Measurements from ENCODE around the gene HIVEP3. TPM values are rescaled to one million over a fixed set of nuclear protein-coding genes. Genes with fewer than 3 reads are reported as not detected.

HIVEP3 gene
- total RNA-seq, 2 donors from 2014 or later = 8.0 to 27.6 TPM

DNA sequence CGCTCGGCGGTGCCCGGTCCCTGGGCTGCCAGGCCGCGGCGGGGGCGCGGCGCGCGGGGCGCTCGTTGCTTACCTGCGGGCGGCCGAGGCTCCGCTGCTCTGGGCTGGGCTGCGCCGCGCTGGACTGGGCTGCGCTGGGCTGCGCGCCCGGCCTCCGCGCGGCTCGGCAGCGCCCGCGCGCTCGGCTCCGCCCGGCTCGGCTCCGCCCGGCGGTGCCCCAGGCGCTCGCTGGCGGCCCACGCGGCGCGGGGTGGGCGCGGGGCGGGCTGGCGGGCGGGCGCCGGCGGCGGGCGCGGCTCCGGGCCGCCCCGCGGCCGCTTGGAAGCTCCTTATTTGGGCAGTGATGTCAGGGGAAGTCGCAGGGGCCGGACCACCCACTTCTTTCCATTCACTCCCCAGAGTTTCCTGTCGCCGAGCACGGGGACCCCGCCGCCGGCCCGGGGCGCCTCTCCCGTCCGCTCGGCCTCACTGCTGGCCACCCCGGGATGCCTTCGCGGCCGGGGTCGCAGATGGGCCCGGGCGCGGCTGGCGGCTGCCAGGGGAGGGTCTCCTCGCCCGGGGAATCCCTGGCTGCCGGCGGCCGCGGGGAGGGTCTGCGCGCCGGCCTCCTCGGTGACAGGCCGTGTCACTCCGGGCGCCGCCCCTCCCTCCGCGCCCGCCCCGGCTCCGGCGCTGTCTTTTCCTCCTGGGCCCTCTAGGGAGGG, 256.5 kb downstream of the HIVEP3 start:
- Mint-ChIP-seq H3K4me3 (peak overlapping the region; percentile 76), H3K36me3 (ENCODE audit: low read depth) (peaks cover 45% of the 10 kb centered on the region), H3K27me3 (no peaks in the 10 kb centered on the region), H3K27ac (no peak overlapping the region), H3K4me1 (peaks cover 55% of the 10 kb centered on the region), H3K9me3 (no peaks in the 10 kb centered on the region)
- ATAC-seq (replicated peaks) = peak; percentile 83

DNA sequence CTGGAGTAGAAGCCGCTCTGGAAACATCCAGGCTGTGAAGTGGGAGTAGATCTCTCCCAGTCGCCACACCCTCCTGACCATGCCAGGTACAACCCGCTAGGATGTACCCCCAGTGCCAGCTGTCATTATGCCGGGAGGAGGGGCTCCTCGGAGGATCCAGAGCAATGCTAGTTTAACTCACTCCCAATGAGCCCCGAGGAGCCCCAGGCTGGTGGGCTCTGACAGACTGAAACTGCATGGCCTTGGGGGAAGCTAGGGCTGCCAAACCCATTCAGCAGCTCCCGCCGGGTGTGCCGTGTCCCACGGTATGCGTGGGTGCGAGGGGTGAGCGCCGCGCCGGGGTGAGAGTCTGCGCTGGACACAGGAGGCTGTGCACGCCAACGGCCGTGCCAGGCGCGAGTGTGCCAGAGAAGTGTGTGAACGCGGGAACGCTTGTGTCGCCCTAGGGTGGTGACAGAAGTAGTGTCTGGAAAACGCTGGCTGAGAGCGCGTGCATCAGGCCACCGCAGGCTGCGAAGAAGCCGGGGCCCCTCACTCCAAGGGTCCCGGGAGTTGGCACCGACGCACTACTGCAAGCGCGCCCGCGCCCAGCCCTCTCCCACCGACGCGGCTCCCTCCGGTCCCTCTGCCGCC, 257.2 kb downstream of the HIVEP3 start:
- ATAC-seq (replicated peaks) = peak; percentile 14
- peak overlapping the region; percentile 76 for H3K4me3 Mint-ChIP-seq
- H3K36me3 Mint-ChIP-seq (ENCODE audit: low read depth) = peaks cover 52% of the 10 kb centered on the region
- H3K27me3 Mint-ChIP-seq = no peaks in the 10 kb centered on the region
- peak overlapping the region; percentile 89 for H3K27ac Mint-ChIP-seq
- H3K4me1 Mint-ChIP-seq = peaks cover 54% of the 10 kb centered on the region
- H3K9me3 Mint-ChIP-seq = no peaks in the 10 kb centered on the region

DNA sequence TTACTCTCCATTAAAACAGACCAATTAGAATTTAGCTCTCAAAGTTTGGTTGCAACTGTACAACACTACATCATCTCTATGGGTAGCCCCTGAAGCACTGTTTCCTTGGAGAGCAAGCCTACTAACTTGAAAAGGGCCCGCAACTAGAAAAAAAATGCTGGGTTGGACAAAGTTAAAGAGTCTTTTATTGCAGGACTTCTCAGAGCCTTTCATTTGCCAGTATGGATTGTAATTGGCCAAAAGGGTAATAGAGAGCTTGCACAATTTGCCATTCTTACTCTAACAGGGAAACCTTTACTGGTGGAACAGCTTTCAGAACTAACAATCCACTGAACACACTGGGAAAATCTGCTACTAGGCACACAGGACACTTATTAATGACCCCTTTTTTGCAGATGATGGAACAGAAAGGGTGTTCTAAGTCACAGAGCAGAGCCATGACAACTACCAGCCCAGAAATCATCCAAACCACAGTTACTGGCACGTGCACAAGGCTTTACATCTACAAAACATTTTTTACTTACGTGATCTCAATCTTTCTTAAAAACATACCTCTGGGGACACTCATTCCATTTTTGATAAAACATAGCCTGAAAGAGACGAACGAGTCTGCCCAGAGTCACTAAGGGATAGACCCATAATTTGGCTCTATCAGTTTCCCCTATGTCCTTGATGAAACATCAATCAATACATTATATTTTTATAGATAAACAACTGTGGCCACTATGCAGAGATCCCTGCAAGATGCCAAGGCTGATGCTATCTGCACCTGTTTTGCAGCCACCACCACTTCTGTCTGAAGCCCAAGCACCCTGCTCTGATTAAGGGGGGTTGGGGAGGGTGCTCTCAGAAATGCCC, 257.9 kb downstream of the HIVEP3 start:
- Mint-ChIP-seq H3K36me3 (ENCODE audit: low read depth) (peaks cover 59% of the 10 kb centered on the region), H3K4me3 (peak overlapping the region; percentile 76), H3K27me3 (no peaks in the 10 kb centered on the region), H3K9me3 (no peaks in the 10 kb centered on the region), H3K27ac (peak overlapping the region; percentile 89), H3K4me1 (peaks cover 54% of the 10 kb centered on the region)
- ATAC-seq (replicated peaks) = no peak

DNA sequence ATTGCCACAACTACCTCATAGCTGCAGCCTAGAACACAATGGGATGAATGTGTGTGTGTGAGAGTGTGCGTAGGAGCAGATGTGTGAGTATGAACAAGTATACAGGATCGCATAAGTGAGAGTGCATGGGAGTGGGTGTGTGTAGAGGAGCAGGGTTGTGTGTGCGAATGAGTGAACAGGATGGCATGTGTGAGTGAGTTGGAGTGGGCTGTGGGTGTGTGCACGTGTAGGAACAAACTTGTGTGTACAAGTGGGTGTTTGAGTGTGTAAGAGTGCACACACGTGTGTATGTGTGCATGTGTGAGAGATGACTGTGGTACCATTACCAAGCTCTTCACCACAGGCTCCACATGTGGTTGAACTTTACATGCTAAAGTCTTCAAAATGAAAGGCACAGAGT, 258.8 kb downstream of the HIVEP3 start:
- peaks cover 66% of the 10 kb centered on the region for H3K36me3 Mint-ChIP-seq (ENCODE audit: low read depth)
- ATAC-seq (replicated peaks) = peak; percentile 10
- peak overlapping the region; percentile 15 for H3K27ac Mint-ChIP-seq
- H3K4me3 Mint-ChIP-seq = peak overlapping the region; percentile 76
- H3K27me3 Mint-ChIP-seq = no peaks in the 10 kb centered on the region
- H3K4me1 Mint-ChIP-seq = peaks cover 55% of the 10 kb centered on the region
- H3K9me3 Mint-ChIP-seq = no peaks in the 10 kb centered on the region

DNA sequence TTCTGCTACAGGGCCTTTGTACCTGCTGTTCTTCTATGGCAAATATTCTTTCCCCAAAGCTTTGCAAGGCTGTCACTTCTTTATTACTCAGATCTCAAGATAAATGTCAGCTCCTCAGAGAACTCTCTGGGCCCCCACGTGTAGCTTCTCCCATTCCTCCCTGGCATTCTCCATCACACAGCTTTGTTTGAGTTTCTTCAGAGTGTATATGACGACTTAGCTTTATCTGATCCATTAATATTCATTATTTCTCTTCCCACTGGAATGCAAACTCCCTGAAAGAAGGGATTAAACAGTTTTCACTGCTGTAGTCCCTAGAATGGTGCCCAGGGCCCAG, 259.6 kb downstream of the HIVEP3 start:
- no peaks in the 10 kb centered on the region for H3K9me3 Mint-ChIP-seq
- peak overlapping the region; percentile 15 for H3K27ac Mint-ChIP-seq
- H3K27me3 Mint-ChIP-seq = no peaks in the 10 kb centered on the region
- peaks cover 57% of the 10 kb centered on the region for H3K4me1 Mint-ChIP-seq
- peaks cover 71% of the 10 kb centered on the region for H3K36me3 Mint-ChIP-seq (ENCODE audit: low read depth)
- H3K4me3 Mint-ChIP-seq = peak overlapping the region; percentile 76
- no peak for ATAC-seq (replicated peaks)

DNA sequence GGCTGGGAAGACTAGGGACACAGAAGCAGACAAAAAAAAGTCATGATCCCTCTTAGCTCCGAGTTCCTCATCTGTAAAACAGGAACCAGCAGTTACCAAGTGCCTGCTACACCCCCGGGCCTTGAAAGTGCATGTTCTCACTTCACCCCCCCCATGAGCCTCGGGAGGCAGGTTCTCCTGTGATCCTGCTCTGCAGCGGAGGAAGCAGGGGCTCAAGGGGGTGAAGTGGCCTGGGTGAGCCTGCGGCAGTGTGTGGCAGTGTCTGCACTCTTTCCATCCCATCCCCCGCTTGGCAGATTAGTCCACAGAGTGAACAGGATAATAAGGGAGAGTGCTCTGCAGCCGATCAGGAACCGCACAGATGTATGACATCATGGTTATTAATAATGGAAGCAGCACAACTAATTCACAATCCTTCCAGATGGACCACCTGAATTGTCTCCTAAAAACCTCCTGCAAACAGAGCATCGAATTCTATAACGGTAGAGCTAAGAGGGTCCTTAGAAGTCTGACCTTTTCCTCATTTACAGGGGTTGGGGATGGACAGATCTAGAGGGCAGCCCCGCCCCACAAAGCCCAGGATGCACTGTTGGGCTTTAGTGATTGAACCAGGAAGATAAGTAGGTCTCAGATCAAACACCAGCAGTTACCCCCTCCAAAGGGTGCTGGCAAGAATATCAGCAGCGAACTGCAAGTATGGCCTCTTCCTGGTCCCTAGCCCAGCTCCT, 260.1 kb downstream of the HIVEP3 start:
- Mint-ChIP-seq H3K27ac (peak overlapping the region; percentile 15), H3K27me3 (no peaks in the 10 kb centered on the region), H3K4me3 (peak overlapping the region; percentile 76), H3K4me1 (peaks cover 59% of the 10 kb centered on the region), H3K36me3 (ENCODE audit: low read depth) (peaks cover 76% of the 10 kb centered on the region), H3K9me3 (no peaks in the 10 kb centered on the region)
- ATAC-seq (replicated peaks) = no peak

DNA sequence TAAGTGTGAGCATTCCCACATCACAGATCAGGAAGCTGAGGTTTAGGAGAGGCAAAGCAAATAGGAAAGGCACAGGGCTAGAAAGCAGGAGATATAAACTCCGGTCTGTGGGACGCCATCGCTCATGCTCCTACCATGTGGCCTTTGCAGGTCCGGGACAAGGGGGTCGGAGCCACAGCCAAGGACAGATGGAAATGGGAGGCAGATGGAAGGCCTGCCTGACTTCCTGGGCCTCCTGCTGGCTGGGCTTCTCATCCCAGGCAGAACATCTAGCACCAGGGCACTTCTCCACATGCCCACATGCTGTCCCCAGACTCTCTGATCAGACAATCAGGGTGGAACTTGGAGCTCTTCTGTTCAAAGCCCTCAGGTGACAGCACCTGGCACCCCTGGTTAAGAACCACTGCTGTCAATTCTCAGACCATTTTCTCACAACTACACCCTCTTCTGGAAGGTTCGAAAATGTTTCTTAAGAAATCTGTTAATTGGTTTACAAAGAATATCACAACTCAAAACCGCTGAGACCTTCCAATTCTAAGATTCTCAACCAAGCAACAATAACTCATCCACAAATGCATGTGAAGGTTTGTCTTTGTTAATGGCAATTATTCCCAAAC, 260.9 kb downstream of the HIVEP3 start:
- Mint-ChIP-seq H3K27ac (peak overlapping the region; percentile 30), H3K27me3 (no peaks in the 10 kb centered on the region), H3K4me3 (peak overlapping the region; percentile 76), H3K9me3 (no peaks in the 10 kb centered on the region), H3K36me3 (ENCODE audit: low read depth) (peaks cover 82% of the 10 kb centered on the region), H3K4me1 (peaks cover 64% of the 10 kb centered on the region)
- ATAC-seq (replicated peaks) = no peak

DNA sequence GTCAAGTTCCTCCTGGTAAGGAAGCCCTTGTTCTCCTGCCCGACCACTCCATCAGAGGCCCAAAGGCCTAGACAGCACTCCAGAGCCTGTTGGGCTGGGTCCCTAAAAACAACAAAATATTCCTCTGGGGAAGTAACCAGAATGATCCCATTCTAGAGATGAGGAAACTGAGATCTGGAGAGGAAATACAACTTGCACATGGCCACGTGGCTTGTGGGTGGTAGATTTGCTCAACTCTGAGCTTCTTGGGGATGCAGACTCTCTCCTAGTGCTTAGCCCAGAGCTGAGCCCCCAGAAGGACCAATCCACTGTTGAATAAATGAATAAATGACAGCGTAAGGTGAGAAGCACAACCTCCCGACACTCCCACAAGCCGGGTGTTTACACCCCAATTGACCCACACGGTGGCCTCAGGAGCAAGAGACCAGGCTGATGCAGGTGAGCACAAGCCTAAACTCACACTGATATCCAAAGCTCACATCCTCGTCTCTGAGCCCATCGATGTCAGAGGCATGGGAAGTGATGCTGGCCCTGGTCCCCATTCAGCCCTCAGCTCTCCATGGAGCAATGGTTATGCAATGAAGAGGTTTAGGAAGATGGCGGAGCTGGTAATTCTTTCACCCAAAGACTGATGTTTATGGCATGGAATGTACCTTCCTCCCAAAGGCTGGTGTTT, 261.8 kb downstream of the HIVEP3 start:
- H3K9me3 Mint-ChIP-seq = no peaks in the 10 kb centered on the region
- H3K27ac Mint-ChIP-seq = peak overlapping the region; percentile 76
- ATAC-seq (replicated peaks) = no peak
- no peaks in the 10 kb centered on the region for H3K27me3 Mint-ChIP-seq
- H3K4me1 Mint-ChIP-seq = peaks cover 69% of the 10 kb centered on the region
- H3K4me3 Mint-ChIP-seq = peak overlapping the region; percentile 76
- H3K36me3 Mint-ChIP-seq (ENCODE audit: low read depth) = peaks cover 90% of the 10 kb centered on the region

DNA sequence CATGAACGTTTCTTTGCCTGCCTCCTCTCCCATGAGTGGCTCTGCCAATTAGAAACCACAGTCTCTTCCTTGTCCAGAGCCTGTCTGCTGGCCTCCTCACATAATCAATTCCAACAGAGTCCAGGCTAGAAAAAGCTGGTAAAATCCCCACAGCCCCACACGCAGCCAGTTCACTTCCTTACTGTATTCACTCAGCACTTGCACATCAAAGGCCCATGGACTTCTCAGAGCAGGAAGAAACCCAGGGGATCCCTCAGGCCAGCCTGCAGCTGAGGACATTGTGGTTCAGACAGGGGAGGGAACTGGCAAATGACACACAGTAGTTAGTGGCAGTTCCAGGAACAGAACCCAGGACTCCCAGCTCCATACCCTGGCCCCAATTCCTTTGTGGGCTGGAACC, 262.7 kb downstream of the HIVEP3 start:
- peak overlapping the region; percentile 76 for H3K4me3 Mint-ChIP-seq
- peaks cover 85% of the 10 kb centered on the region for H3K36me3 Mint-ChIP-seq (ENCODE audit: low read depth)
- no peaks in the 10 kb centered on the region for H3K27me3 Mint-ChIP-seq
- no peaks in the 10 kb centered on the region for H3K9me3 Mint-ChIP-seq
- peaks cover 69% of the 10 kb centered on the region for H3K4me1 Mint-ChIP-seq
- H3K27ac Mint-ChIP-seq = peak overlapping the region; percentile 76
- ATAC-seq (replicated peaks) = peak; percentile 73

DNA sequence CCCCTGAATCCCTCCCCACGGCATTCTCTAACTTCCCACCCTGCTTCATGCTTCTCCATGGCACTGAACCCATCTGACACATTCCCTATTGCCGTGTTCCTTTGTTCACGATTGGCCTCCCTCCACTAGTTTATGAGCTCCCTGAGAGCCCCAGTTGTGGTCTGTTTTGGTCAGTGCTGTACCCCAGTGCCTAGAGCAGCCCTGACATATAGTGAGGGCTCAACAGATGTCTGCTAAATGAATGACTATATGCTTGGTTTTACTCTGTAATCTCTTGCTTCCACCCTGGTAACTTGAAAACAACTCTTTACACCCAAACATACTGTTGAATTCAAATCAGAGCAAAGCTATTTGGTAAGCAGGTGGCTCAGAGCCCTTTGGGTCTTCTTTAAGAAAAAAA, 263.1 kb downstream of the HIVEP3 start:
- Mint-ChIP-seq H3K36me3 (ENCODE audit: low read depth) (peaks cover 85% of the 10 kb centered on the region), H3K4me3 (peak overlapping the region; percentile 76), H3K4me1 (peaks cover 68% of the 10 kb centered on the region)

DNA sequence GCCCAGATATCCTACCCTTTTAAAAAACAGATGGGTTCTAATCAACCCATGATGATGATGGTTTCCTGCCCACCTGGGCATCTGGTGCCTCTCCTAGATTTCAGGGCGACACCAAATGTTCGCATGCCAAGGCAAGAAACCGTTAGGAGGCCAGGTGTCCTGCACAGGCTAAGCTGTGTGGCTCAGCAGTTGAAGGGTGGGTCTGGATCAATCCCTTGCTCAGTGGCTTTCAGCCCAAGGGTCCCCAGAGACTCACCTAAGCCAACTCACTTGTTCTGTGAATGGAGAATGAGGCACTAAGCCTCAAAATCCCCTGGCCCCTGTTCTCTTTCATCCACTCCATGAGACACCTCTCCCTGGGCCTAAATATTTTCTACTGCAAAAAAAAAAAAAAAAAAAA, 265.1 kb downstream of the HIVEP3 start:
- peaks cover 65% of the 10 kb centered on the region for H3K4me1 Mint-ChIP-seq
- no peak overlapping the region for H3K4me3 Mint-ChIP-seq
- H3K27me3 Mint-ChIP-seq = no peaks in the 10 kb centered on the region
- peaks cover 85% of the 10 kb centered on the region for H3K36me3 Mint-ChIP-seq (ENCODE audit: low read depth)
- no peak for ATAC-seq (replicated peaks)
- no peak overlapping the region for H3K27ac Mint-ChIP-seq
- no peaks in the 10 kb centered on the region for H3K9me3 Mint-ChIP-seq

More for the DNA sequence above, 263.1 kb downstream of the HIVEP3 start:
- Mint-ChIP-seq H3K27me3 (no peaks in the 10 kb centered on the region), H3K27ac (peak overlapping the region; percentile 76), H3K9me3 (no peaks in the 10 kb centered on the region)
- peak; percentile 33 for ATAC-seq (replicated peaks)

DNA sequence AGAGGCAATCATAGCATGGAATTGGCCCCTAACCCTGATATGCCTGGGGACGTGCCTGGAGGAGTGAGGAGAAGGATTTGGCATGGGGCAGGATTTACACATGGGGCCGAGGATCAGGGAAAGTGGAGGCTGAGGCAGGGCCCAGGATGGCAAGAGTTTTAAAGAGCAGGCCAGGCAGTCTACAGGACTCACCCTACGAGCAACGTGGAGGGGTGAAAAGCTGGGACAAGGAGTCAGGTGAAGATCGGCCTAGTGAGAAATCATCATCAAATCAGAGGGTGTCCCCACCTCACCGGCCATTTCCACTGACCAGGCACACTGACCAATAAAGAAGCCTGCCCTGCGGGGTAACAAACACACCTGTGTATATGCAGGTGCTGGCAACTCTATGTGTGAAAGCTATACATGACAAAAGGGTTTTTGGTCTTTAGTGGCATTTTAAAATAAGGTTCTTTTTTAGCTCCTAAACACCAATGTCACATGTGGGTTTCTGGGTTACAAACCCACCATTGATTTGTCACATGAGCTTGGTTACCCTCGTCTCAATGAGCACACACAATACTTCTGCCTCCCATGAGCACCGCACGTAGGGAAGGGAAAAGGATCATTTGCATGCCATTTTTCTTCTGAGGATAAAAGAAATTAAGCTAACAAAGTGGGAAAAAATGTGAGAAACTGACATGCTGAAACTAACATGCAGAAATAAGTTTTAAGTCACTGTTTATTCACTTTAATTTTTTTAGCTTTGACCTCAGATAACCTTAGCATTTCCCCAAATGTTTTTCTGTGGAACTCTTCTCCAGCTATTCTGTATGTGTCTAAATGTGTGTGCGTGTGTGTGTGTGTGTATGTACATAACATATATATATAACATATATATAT, 266.1 kb downstream of the HIVEP3 start:
- no peak for ATAC-seq (replicated peaks)
- Mint-ChIP-seq H3K9me3 (no peaks in the 10 kb centered on the region), H3K4me1 (peaks cover 65% of the 10 kb centered on the region), H3K4me3 (no peak overlapping the region), H3K27me3 (no peaks in the 10 kb centered on the region), H3K27ac (no peak overlapping the region), H3K36me3 (ENCODE audit: low read depth) (peaks cover 83% of the 10 kb centered on the region)
